RKO (cell line): ENCODE measurements around the gene HLF.

Experiments used
- DNase-seq: peaks from one replicate; pipeline ENCODE4 v3.0.0-alpha.2; 2016; ENCODE audit warnings: low spot score

The HLF gene

DNA sequence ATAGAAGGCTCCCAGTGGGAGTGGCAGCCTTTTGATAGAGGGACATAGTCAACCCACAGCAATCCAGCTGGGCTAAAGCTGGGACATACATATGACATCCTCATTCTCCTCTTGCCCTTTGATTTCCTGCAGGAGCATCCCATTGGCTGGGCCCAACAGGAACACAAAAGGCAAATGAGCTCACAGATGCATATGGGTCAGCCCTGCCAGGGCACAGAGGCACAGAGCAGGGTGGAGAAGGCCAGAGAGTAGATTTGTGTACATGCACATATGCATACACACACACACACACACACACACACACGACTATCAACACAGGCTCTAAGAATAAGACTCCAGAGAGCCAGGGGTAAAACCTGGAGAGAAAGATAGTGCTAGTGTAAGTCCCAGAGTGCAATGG is 98.3 kb downstream of the HLF start:
- no peak for DNase-seq

DNA sequence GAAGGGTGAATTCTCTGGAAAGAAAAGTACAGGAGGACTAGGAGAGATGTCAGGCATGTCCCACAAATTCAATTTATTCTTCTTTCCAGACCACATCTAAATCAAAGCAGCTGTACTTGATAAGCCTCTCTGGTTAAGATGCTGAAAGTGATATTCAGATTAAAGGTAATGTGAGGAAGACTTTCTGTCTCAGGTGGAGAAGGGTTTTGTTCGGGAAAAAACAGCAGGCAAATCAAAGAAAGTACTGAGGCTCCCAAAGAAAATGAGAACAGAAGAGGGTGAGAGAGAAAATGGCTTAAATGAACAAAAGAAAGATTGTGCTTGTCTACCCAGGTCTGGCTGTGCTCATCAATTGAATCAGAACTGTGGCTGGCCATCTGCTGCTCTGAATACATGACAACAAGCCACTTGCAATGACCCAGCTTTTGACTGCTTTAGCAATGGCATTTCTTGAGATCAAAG is 101.3 kb downstream of the HLF start:
- DNase-seq, result no peak

GRCh38 chr17:55368706-55369105 is 103.9 kb downstream of the HLF start:
- no peak for DNase-seq
